ENCODE measurements around the gene QPCTL. TPM values are rescaled to one million over a fixed set of nuclear protein-coding genes. Genes with fewer than 3 reads are reported as not detected.

The QPCTL gene
- total and polyA plus RNA-seq, 9 of the 15 experiments (the other 6 are each of a cell fraction or from before 2014, with no cell fraction given): 0.99 to 31.3 (median 12.7) TPM

- TF ChIP-seq JUN (IDR thresholded peaks at IDR 0.05; ENCODE audit: borderline replicate concordance, low read depth, low read length) (no peak), JUN (CRISPR knock-in tag; IDR thresholded peaks at IDR 0.05; ENCODE audit: borderline replicate concordance) (0 out of 2 replicates have a peak, but pooled peaks have one; percentile 8), ZNF431 (CRISPR knock-in tag; IDR thresholded peaks at IDR 0.05) (no peak), ARID3A (IDR thresholded peaks at IDR 0.05; ENCODE audit: borderline replicate concordance, low read depth, low read length) (no peak), BACH1 (tag; IDR thresholded peaks at IDR 0.05) (no peak), RBM22 (IDR thresholded peaks at IDR 0.05; ENCODE audit: low read depth, low read length, poor library complexity, severe bottlenecking) (no peak), STAT5A (IDR thresholded peaks at IDR 0.05; ENCODE audit: borderline replicate concordance, low read length) (no peak), ZNF384 (IDR thresholded peaks at IDR 0.05; ENCODE audit: low read depth, low read length) (no peak), XRCC3 (IDR thresholded peaks at IDR 0.05) (no peak), STAG1 (CRISPR knock-in tag; IDR thresholded peaks at IDR 0.05; ENCODE audit: borderline replicate concordance) (no peak), AFF4 (CRISPR knock-in tag; IDR thresholded peaks at IDR 0.05) (peak; percentile 36; the same call in 1 of the 2 replicates), TFE3 (CRISPR knock-in tag; IDR thresholded peaks at IDR 0.05) (no peak), ERF (CRISPR knock-in tag; IDR thresholded peaks at IDR 0.05) (0 out of 2 replicates have a peak, but pooled peaks have one; percentile 18), ZFP36 (IDR thresholded peaks at IDR 0.05; ENCODE audit: low read depth, low read length, partially characterized antibody) (no peak), KDM2B (CRISPR knock-in tag; IDR thresholded peaks at IDR 0.05) (peak; percentile 21; the same call in 1 of the 2 replicates), IFI16 (CRISPR knock-in tag; IDR thresholded peaks at IDR 0.05) (no peak)
- TF ChIP-seq, protein P1, sequence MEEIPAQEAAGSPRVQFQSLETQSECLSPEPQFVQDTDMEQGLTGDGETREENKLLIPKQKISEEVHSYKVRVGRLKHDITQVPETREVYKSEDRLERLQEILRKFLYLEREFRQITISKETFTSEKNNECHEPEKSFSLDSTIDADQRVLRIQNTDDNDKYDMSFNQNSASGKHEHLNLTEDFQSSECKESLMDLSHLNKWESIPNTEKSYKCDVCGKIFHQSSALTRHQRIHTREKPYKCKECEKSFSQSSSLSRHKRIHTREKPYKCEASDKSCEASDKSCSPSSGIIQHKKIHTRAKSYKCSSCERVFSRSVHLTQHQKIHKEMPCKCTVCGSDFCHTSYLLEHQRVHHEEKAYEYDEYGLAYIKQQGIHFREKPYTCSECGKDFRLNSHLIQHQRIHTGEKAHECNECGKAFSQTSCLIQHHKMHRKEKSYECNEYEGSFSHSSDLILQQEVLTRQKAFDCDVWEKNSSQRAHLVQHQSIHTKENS (CRISPR knock-in tag; IDR thresholded peaks at IDR 0.05): no peak
- TF ChIP-seq, protein P2, sequence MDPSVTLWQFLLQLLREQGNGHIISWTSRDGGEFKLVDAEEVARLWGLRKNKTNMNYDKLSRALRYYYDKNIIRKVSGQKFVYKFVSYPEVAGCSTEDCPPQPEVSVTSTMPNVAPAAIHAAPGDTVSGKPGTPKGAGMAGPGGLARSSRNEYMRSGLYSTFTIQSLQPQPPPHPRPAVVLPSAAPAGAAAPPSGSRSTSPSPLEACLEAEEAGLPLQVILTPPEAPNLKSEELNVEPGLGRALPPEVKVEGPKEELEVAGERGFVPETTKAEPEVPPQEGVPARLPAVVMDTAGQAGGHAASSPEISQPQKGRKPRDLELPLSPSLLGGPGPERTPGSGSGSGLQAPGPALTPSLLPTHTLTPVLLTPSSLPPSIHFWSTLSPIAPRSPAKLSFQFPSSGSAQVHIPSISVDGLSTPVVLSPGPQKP (CRISPR knock-in tag; IDR thresholded peaks at IDR 0.05): no peak
Measured at GRCh38 chr19:45691516-45692186, 815 bp upstream of the QPCTL start, which contains the start of gene SNRPD2 (continued).

Data from K562 (cell line).